Endodermal cell (in vitro differentiated cells): ENCODE measurements around the gene TCP11L2. TPM values are rescaled to one million over a fixed set of nuclear protein-coding genes. Genes with fewer than 3 reads are reported as not detected.

Experiments
- DNase-seq: peaks from one replicate; pipeline ENCODE4 v3.0.0-alpha.2; 2017
- H3K27ac ChIP-seq: 2 replicates; pipeline ENCODE4 v1.5.1; 2013; ENCODE audit warnings: mild to moderate bottlenecking, low read depth, low read length, moderate library complexity
- H3K27me3 ChIP-seq: 2 replicates; pipeline ENCODE4 v1.6.1; 2013; ENCODE audit warnings: mild to moderate bottlenecking, low read length, moderate library complexity; ENCODE audit not compliant: insufficient read depth, control insufficient read depth, poor library complexity, severe bottlenecking
- H3K36me3 ChIP-seq: 2 replicates; pipeline ENCODE4 v1.7.0; 2013; ENCODE audit warnings: mild to moderate bottlenecking, low read length, moderate library complexity; ENCODE audit not compliant: control insufficient read depth, insufficient read depth
- H3K4me1 ChIP-seq: one replicate; pipeline ENCODE4 v1.7.0; 2013; ENCODE audit warnings: low read length; ENCODE audit not compliant: control insufficient read depth, insufficient read depth
- H3K4me3 ChIP-seq: 2 replicates; pipeline ENCODE4 v1.5.1; 2013; ENCODE audit warnings: mild to moderate bottlenecking, low read length, moderate library complexity
- H3K9ac ChIP-seq: 2 replicates; pipeline ENCODE4 v1.6.1; 2013; ENCODE audit warnings: mild to moderate bottlenecking, low read length, moderate library complexity; ENCODE audit not compliant: poor library complexity, severe bottlenecking; ENCODE audit errors: extremely low read depth
- H3K9me3 ChIP-seq: 2 replicates; pipeline ENCODE4 v1.6.1; 2013; ENCODE audit warnings: mild to moderate bottlenecking, low read length, moderate library complexity; ENCODE audit not compliant: control insufficient read depth
- H3K27ac Mint-ChIP-seq: 2 replicates; pipeline ENCODE4 v1.8.0; 2020; ENCODE audit warnings: mixed read lengths
- H3K27me3 Mint-ChIP-seq: 2 replicates; pipeline ENCODE4 v1.8.0; 2021; ENCODE audit warnings: mild to moderate bottlenecking, mixed read lengths; ENCODE audit not compliant: insufficient read depth
- H3K36me3 Mint-ChIP-seq: 2 replicates; pipeline ENCODE4 v1.8.0; 2020; ENCODE audit warnings: low read depth, mixed read lengths
- H3K4me1 Mint-ChIP-seq: 2 replicates; pipeline ENCODE4 v1.8.0; 2020; ENCODE audit warnings: mixed read lengths
- H3K4me3 Mint-ChIP-seq: 2 replicates; pipeline ENCODE4 v1.8.0; 2020; ENCODE audit warnings: mild to moderate bottlenecking, moderate library complexity, mixed read lengths
- H3K9me3 Mint-ChIP-seq: 2 replicates; pipeline ENCODE4 v1.8.0; 2020; ENCODE audit warnings: mild to moderate bottlenecking, mixed read lengths
- CTCF ChIP-seq: fragments of 200-600 bp; sonication (generic); conservative IDR thresholded peaks from 2 replicates; pipeline ENCODE4 v1.5.0; 2021; ENCODE audit warnings: antibody characterized with exemption, mild to moderate bottlenecking
- WGBS, 2 experiments: methylation state at CpG; one replicate each; pipeline versions ENCODE4 v1.1.5 to v1.1.7; 2013; ENCODE audit warnings: missing lambda C conversion rate in 2 of 2, mixed read lengths in 1 of 2; ENCODE audit not compliant: insufficient coverage in 1 of 2, insufficient read length in 1 of 2; 5-methylcytosine and 5-hydroxymethylcytosine counted together
- total RNA-seq, 2 donors: library from RNA; stranded (reverse); fragmentation: NEBNext Ultra II Directional in 1 of 2; extraction: Animal tissue kit (Norgen Biotek cat#: 25700) in 1 of 2; gene quantifications; 2 replicates in 1 of 2; 3 replicates in 1 of 2; pipeline ENCODE4 v1.2.1, GENCODE V29; 2021

TCP11L2 gene
- total RNA-seq, 2 donors from 2014 or later: 7.8 to 15.3 TPM

GRCh38 chr12:106392759-106393158, 90.2 kb downstream of the TCP11L2 start:
- no peak overlapping the region for H3K27ac Mint-ChIP-seq
- peaks cover 2% of the 10 kb centered on the region for H3K4me1 Mint-ChIP-seq
- Histone ChIP-seq H3K9ac (no peak overlapping the region), H3K27ac (no peak overlapping the region), H3K4me3 (no peak overlapping the region), H3K4me1 (no peaks in the 10 kb centered on the region), H3K9me3 (peaks cover 20% of the 10 kb centered on the region), H3K27me3 (no peaks in the 10 kb centered on the region), H3K36me3 (peaks cover 53% of the 10 kb centered on the region)
- peaks cover 17% of the 10 kb centered on the region for H3K9me3 Mint-ChIP-seq
- H3K4me3 Mint-ChIP-seq: no peak overlapping the region
- peaks cover 56% of the 10 kb centered on the region for H3K36me3 Mint-ChIP-seq
- H3K27me3 Mint-ChIP-seq: no peaks in the 10 kb centered on the region
- 94 to 100% methylated on average over 1 of the region's 1 CpG for WGBS, 2 experiments
- no peak for TF ChIP-seq CTCF
- no peak for DNase-seq

Other genes with a start within 250 kb of the TCP11L2 start
- gene NUAK1, start 163.8 kb upstream of the TCP11L2 start, total RNA-seq: 10 to 100 TPM; 14.0 to 16.8 TPM
- gene CKAP4, start 54.7 kb upstream of the TCP11L2 start, total RNA-seq: 10 to 100 TPM; 88.9 to 93.3 TPM
- gene POLR3B, start 55.0 kb downstream of the TCP11L2 start, total RNA-seq: 10 to 100 TPM in 1 of 2 donors, 1 to 10 TPM in 1; 9.0 to 12.4 TPM